Ishikawa (cell line): ENCODE measurements around the gene PPP2CA.

Experiments
- CEBPB ChIP-seq: IDR thresholded peaks from 2 replicates; pipeline ENCODE4 v1.6.1; 2012
- CREB1 ChIP-seq: IDR thresholded peaks from 2 replicates; pipeline ENCODE4 v1.6.1; 2012; ENCODE audit warnings: low read depth
- EGR1 ChIP-seq: IDR thresholded peaks from 2 replicates; pipeline ENCODE4 v1.6.1; 2012
- EP300 ChIP-seq: IDR thresholded peaks from 2 replicates; pipeline ENCODE4 v1.6.1; 2012; ENCODE audit warnings: borderline replicate concordance
- FOXM1 ChIP-seq: IDR thresholded peaks from 2 replicates; pipeline ENCODE4 v1.6.1; 2012; ENCODE audit warnings: low read depth, borderline replicate concordance
- NFIC ChIP-seq: IDR thresholded peaks from 2 replicates; pipeline ENCODE4 v1.6.1; 2012
- RAD21 ChIP-seq: IDR thresholded peaks from 2 replicates; pipeline ENCODE4 v1.6.1; 2012; ENCODE audit warnings: low read depth
- TAF1 ChIP-seq: IDR thresholded peaks from 2 replicates; pipeline ENCODE4 v1.6.1; 2012; ENCODE audit warnings: low read depth, mild to moderate bottlenecking
- TCF12 ChIP-seq: IDR thresholded peaks from 2 replicates; pipeline ENCODE4 v1.6.1; 2012; ENCODE audit warnings: low read depth
- TEAD4 ChIP-seq: IDR thresholded peaks from 2 replicates; pipeline ENCODE4 v1.6.1; 2012
- YY1 ChIP-seq: IDR thresholded peaks from 2 replicates; pipeline ENCODE4 v1.6.1; 2012; ENCODE audit warnings: low read depth
- ZBTB7A ChIP-seq: IDR thresholded peaks from 2 replicates; pipeline ENCODE4 v1.6.1; 2012; ENCODE audit warnings: low read depth
- TF ChIP-seq, protein P1 (sequence below): IDR thresholded peaks from 2 replicates; pipeline ENCODE4 v1.6.1; 2012; ENCODE audit warnings: low read depth, mild to moderate bottlenecking
- TF ChIP-seq, protein P2 (sequence below): IDR thresholded peaks from 2 replicates; pipeline ENCODE4 v1.6.1; 2012
- TF ChIP-seq, protein P3 (sequence below): IDR thresholded peaks from 2 replicates; pipeline ENCODE4 v1.6.1; 2012

The PPP2CA gene

DNA sequence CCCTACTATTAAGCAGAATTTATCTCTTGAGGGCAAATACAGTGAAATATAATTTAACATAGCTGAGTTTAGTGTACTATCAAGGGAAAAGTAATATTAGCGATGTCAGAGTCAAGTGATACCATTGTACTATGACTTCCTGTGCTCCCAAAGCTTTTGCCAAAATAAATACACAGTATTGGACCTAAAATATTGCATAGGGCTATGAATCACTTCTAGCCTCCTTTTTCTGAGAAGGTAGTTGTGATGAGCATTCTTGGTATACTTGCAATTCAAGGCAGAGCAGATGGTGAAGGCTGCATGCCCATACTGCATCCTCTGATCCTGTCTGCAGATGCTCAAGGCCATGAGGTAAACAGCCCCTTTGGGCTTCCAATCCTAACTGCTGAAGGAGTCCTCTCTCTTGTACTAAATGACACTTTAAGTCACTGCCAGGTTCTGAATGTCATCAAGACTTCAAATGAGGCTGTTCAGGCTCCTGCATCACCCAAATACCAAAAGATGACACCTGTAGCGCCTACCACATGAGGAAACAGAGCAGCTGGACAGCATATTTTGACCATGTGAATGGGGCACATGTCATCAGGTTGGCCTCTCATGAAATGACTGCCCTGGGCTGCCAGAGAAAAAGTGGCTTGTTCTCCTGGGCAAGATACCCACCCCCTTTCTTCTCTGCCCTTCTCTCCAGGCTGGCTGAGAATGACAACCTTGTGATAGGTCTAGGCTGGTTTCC is 29.7 kb upstream of the PPP2CA start:
- TF ChIP-seq YY1: no peak
- TF ChIP-seq, protein P1, sequence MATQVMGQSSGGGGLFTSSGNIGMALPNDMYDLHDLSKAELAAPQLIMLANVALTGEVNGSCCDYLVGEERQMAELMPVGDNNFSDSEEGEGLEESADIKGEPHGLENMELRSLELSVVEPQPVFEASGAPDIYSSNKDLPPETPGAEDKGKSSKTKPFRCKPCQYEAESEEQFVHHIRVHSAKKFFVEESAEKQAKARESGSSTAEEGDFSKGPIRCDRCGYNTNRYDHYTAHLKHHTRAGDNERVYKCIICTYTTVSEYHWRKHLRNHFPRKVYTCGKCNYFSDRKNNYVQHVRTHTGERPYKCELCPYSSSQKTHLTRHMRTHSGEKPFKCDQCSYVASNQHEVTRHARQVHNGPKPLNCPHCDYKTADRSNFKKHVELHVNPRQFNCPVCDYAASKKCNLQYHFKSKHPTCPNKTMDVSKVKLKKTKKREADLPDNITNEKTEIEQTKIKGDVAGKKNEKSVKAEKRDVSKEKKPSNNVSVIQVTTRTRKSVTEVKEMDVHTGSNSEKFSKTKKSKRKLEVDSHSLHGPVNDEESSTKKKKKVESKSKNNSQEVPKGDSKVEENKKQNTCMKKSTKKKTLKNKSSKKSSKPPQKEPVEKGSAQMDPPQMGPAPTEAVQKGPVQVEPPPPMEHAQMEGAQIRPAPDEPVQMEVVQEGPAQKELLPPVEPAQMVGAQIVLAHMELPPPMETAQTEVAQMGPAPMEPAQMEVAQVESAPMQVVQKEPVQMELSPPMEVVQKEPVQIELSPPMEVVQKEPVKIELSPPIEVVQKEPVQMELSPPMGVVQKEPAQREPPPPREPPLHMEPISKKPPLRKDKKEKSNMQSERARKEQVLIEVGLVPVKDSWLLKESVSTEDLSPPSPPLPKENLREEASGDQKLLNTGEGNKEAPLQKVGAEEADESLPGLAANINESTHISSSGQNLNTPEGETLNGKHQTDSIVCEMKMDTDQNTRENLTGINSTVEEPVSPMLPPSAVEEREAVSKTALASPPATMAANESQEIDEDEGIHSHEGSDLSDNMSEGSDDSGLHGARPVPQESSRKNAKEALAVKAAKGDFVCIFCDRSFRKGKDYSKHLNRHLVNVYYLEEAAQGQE: no peak

DNA sequence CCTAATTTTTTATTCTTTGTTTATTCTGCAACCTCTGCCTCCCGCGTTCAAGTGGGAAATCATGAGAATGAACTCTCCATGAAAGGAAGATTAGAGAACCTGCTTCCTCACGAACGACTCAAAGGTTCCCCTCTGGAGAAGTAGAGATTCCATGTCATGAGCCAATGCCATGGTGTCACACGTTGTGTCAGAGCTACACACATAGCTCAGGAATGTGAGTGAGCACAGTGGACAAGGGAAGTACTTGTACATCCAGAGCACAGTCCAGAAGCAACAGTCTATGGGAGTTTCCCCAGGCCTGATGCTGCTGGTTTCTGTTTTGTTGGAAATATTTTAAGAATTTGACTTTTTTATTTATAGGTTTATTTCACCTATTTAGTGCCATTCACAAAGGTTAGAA is 26.8 kb upstream of the PPP2CA start:
- TF ChIP-seq TEAD4: peak; percentile 48; the same call in 1 of the 2 replicates
- TF ChIP-seq, protein P2, sequence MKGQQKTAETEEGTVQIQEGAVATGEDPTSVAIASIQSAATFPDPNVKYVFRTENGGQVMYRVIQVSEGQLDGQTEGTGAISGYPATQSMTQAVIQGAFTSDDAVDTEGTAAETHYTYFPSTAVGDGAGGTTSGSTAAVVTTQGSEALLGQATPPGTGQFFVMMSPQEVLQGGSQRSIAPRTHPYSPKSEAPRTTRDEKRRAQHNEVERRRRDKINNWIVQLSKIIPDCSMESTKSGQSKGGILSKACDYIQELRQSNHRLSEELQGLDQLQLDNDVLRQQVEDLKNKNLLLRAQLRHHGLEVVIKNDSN: no peak
- TF ChIP-seq, protein P3, sequence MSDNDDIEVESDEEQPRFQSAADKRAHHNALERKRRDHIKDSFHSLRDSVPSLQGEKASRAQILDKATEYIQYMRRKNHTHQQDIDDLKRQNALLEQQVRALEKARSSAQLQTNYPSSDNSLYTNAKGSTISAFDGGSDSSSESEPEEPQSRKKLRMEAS: no peak
- TF ChIP-seq, protein P1: no peak

DNA sequence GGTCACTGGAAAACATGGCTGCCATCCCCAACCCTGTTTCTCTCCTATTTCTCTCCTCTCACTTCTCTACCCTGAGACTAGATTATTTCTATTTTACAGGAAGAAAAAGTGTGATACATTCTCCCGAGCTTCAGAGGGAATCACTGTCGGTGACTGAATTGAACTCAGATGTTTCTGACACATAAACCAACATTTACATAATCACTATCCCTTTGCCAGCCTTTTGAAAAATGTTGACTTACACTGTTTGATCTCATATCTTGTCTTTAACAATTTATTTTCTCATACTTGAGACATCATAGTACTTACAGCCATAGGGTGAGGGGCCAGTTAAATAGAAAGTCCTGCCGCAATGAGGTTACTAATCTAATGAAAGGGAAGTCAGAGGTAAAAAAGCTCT is 25.1 kb upstream of the PPP2CA start:
- TF ChIP-seq TCF12: no peak
- no peak for TF ChIP-seq ZBTB7A

DNA sequence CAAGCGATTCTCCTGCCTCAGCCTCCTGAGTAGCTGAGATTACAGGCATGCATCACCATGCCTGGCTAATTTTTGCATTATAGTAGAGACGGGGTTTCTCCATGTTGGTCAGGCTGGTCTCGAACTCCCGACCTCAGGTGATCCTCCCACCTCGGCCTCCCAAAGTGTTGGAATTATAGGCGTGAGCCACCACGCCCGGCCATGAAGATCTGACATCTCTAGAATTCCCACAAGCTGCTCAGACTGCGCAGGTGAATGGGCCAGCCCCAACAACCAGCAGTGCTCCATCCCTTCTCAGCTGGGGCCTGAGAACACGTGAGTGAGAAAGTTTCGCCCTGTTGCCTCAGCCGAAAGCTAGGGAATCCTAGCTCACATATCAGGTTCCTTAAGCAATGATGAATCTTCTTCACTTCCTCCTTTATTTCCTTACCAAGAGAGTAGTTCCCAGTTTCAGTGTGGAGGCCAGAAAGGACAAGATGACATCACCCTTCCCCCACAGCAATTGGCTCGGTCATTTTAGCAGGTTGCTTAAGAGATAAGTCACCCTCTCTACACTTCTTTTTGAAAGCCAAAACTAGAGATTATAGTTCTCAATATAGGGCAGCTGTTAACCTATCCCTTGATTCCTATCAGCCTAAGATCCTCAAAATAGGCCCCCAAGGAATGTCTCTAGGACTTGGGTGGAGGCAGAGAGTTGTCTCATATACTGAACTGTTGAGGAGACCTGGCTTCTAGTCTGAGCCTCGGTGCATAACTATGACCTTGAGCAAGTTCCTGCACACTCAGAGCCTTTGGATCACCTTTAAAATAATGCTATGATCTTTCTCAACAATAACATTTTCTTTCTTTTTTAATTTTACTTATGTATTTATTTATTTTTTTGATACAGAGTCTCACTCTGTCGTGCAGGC is 23.9 kb upstream of the PPP2CA start:
- TF ChIP-seq EGR1: no peak
- TF ChIP-seq TCF12: no peak
- TF ChIP-seq, protein P3: no peak
- no peak for TF ChIP-seq EP300
- no peak for TF ChIP-seq YY1
- TF ChIP-seq, protein P1: no peak
- no peak for TF ChIP-seq CEBPB
- TF ChIP-seq FOXM1: no peak
- no peak for TF ChIP-seq TEAD4
- TF ChIP-seq ZBTB7A: no peak
- TF ChIP-seq CREB1: no peak
- TF ChIP-seq TAF1: no peak
- TF ChIP-seq, protein P2: no peak
- TF ChIP-seq NFIC: no peak
- TF ChIP-seq RAD21: no peak

DNA sequence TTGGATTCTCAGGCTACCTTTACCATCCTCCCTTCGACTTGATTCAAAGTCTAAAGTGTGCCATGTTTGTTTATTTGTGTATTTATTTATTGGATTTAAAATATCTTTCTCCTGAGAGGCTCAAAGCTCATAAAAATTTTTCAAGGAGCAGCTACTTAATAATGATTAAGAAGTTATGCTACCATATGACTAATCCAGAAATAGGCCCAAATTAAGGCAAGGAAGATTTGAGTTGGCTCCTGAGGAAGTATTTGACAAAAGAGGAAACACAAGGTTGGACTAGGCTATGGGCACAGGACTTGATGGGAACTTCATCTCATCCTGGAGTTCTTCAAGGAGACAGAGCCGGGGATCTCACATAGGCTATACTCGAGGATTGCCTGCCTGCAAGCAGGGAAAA is 22.4 kb upstream of the PPP2CA start:
- TF ChIP-seq, protein P3: no peak
- no peak for TF ChIP-seq TAF1
- TF ChIP-seq TCF12: no peak
- no peak for TF ChIP-seq CEBPB
- no peak for TF ChIP-seq ZBTB7A
- no peak for TF ChIP-seq RAD21
- TF ChIP-seq, protein P2: no peak
- no peak for TF ChIP-seq NFIC
- TF ChIP-seq, protein P1: no peak
- no peak for TF ChIP-seq FOXM1
